H9 (cell line): ENCODE measurements around the gene DAD1. TPM values are rescaled to one million over a fixed set of nuclear protein-coding genes. Genes with fewer than 3 reads are reported as not detected.
"Not testable (repeated sequence)": the region's sequence is repeated elsewhere in the genome, so short reads cannot be mapped to it uniquely, and the experiment has no call there.

ENCODE experiments used
- DNase-seq: peaks from one replicate; pipeline ENCODE4 v3.0.0-alpha.2; 2017
- H2AFZ ChIP-seq: one replicate; pipeline ENCODE4 v1.6.1; 2013; ENCODE audit warnings: mild to moderate bottlenecking, low read length, control low read depth, moderate library complexity
- H2AK5ac ChIP-seq: 2 replicates; pipeline ENCODE4 v1.6.1; 2013; ENCODE audit warnings: low read length, control low read depth, mixed read lengths; ENCODE audit not compliant: insufficient read length
- H2BK120ac ChIP-seq: one replicate; pipeline ENCODE4 v1.6.1; 2013; ENCODE audit warnings: low read depth, mild to moderate bottlenecking, low read length, control low read depth, inconsistent platforms; ENCODE audit not compliant: poor library complexity, severe bottlenecking
- H2BK12ac ChIP-seq: 2 replicates; pipeline ENCODE4 v1.6.1; 2013; ENCODE audit warnings: low read length, control low read depth, mixed read lengths, low read depth; ENCODE audit not compliant: insufficient read length
- H2BK15ac ChIP-seq: 2 replicates; pipeline ENCODE4 v1.6.1; 2013; ENCODE audit warnings: low read depth, low read length, control low read depth
- H2BK20ac ChIP-seq: one replicate; pipeline ENCODE4 v1.6.1; 2013; ENCODE audit warnings: low read depth, mild to moderate bottlenecking, low read length, control low read depth, inconsistent platforms; ENCODE audit not compliant: poor library complexity, severe bottlenecking
- H2BK5ac ChIP-seq: 2 replicates; pipeline ENCODE4 v1.6.1; 2013; ENCODE audit warnings: low read length, control low read depth, mixed read lengths; ENCODE audit not compliant: insufficient read length
- H3K14ac ChIP-seq: 2 replicates; pipeline ENCODE4 v1.6.1; 2013; ENCODE audit warnings: low read length, control low read depth; ENCODE audit not compliant: insufficient read depth
- H3K18ac ChIP-seq: 2 replicates; pipeline ENCODE4 v1.6.1; 2013; ENCODE audit warnings: low read depth, mild to moderate bottlenecking, mixed read lengths, low read length, control low read depth; ENCODE audit not compliant: insufficient read length
- H3K23ac ChIP-seq: 2 replicates; pipeline ENCODE4 v1.6.1; 2013; ENCODE audit warnings: low read length, control low read depth, mixed read lengths, low read depth; ENCODE audit not compliant: insufficient read length
- H3K23me2 ChIP-seq: 2 replicates; pipeline ENCODE4 v1.6.1; 2013; ENCODE audit warnings: low read depth, mild to moderate bottlenecking, mixed read lengths, low read length, control low read depth; ENCODE audit not compliant: insufficient read length, poor library complexity, severe bottlenecking
- H3K27ac ChIP-seq: 2 replicates; pipeline ENCODE4 v1.5.1; 2013; ENCODE audit warnings: low read length, control low read depth, mixed read lengths, low read depth; ENCODE audit not compliant: insufficient read length
- H3K27me3 ChIP-seq: 2 replicates; pipeline ENCODE4 v1.6.1; 2013; ENCODE audit warnings: low read length, control low read depth, inconsistent platforms; ENCODE audit not compliant: insufficient read depth
- H3K4ac ChIP-seq: 2 replicates; pipeline ENCODE4 v1.6.1; 2013; ENCODE audit warnings: low read depth, mild to moderate bottlenecking, control low read depth, inconsistent platforms, low read length, moderate library complexity
- H3K4me1 ChIP-seq: 2 replicates; pipeline ENCODE4 v1.6.1; 2013; ENCODE audit warnings: low read length, control low read depth, inconsistent platforms; ENCODE audit not compliant: insufficient read depth
- H3K4me2 ChIP-seq: 2 replicates; pipeline ENCODE4 v1.6.1; 2013; ENCODE audit warnings: low read length, control low read depth, mixed read lengths; ENCODE audit not compliant: insufficient read length, insufficient read depth
- H3K56ac ChIP-seq: 2 replicates; pipeline ENCODE4 v1.6.1; 2013; ENCODE audit warnings: low read depth, mild to moderate bottlenecking, mixed read lengths, low read length, control low read depth; ENCODE audit not compliant: insufficient read length
- H3K79me1 ChIP-seq: 2 replicates; pipeline ENCODE4 v1.6.1; 2013; ENCODE audit warnings: low read depth, mild to moderate bottlenecking, moderate library complexity, low read length, control low read depth, inconsistent platforms; ENCODE audit not compliant: insufficient read depth, poor library complexity, severe bottlenecking
- H3K79me2 ChIP-seq: 2 replicates; pipeline ENCODE4 v1.6.1; 2013; ENCODE audit warnings: low read length, control low read depth, inconsistent platforms; ENCODE audit not compliant: insufficient read depth
- H3K9ac ChIP-seq: 2 replicates; pipeline ENCODE4 v1.6.1; 2013; ENCODE audit warnings: low read length, control low read depth, mixed read lengths; ENCODE audit not compliant: insufficient read length; ENCODE audit errors: extremely low read depth
- H3K9me3 ChIP-seq: one replicate; pipeline ENCODE4 v1.6.1; 2013; ENCODE audit warnings: low read depth, low read length, inconsistent platforms; ENCODE audit not compliant: control insufficient read depth
- H3T11ph ChIP-seq: one replicate; pipeline ENCODE4 v1.6.1; 2013; ENCODE audit warnings: mild to moderate bottlenecking, low read length, control low read depth, inconsistent platforms
- H4K20me1 ChIP-seq: one replicate; pipeline ENCODE4 v1.6.1; 2013; ENCODE audit not compliant: control insufficient read depth, insufficient read length, insufficient read depth
- H4K5ac ChIP-seq: 2 replicates; pipeline ENCODE4 v1.6.1; 2013; ENCODE audit warnings: low read depth, mild to moderate bottlenecking, mixed read lengths, low read length, control low read depth; ENCODE audit not compliant: insufficient read length
- H4K8ac ChIP-seq: replicated peaks from 2 replicates; pipeline ENCODE4 v1.6.1; 2013; ENCODE audit warnings: low read length, control low read depth, mixed read lengths, low read depth; ENCODE audit not compliant: insufficient read length
- H4K91ac ChIP-seq: 2 replicates; pipeline ENCODE4 v1.6.1; 2013; ENCODE audit warnings: low read depth, mild to moderate bottlenecking, moderate library complexity, mixed read lengths, low read length, control low read depth; ENCODE audit not compliant: insufficient read length
- H3K27ac Mint-ChIP-seq, 3 experiments: 2 replicates in 2 of 3; 3 replicates in 1 of 3; pipeline ENCODE4 v1.8.0; 2020 to 2021; ENCODE audit warnings: mixed read lengths in 3 of 3, mild to moderate bottlenecking in 1 of 3, moderate library complexity in 1 of 3
- H3K27me3 Mint-ChIP-seq: 2 replicates; pipeline ENCODE4 v1.8.0; 2021; ENCODE audit warnings: low read depth, mild to moderate bottlenecking, moderate library complexity, mixed read lengths
- H3K36me3 Mint-ChIP-seq, 3 experiments: 2 replicates in 2 of 3; 3 replicates in 1 of 3; pipeline ENCODE4 v1.8.0; 2020 to 2021; ENCODE audit warnings: low read depth in 3 of 3, mixed read lengths in 3 of 3; ENCODE audit not compliant: insufficient read depth in 1 of 3
- H3K4me1 Mint-ChIP-seq, 2 experiments: 2 replicates each; pipeline ENCODE4 v1.8.0; 2020; ENCODE audit warnings: mixed read lengths in 2 of 2
- H3K4me3 Mint-ChIP-seq, 2 experiments: 2 replicates in 1 of 2; 3 replicates in 1 of 2; pipeline ENCODE4 v1.8.0; 2020 to 2021; ENCODE audit warnings: mild to moderate bottlenecking in 2 of 2, mixed read lengths in 2 of 2, moderate library complexity in 1 of 2
- H3K9me3 Mint-ChIP-seq, 2 experiments: 2 replicates in 1 of 2; 3 replicates in 1 of 2; pipeline ENCODE4 v1.8.0; 2020; ENCODE audit warnings: mild to moderate bottlenecking in 2 of 2, mixed read lengths in 2 of 2, moderate library complexity in 1 of 2
- WGBS: extraction: QIAGEN DNeasy Blood & Tissue Kit; methylation state at CpG from one replicate; pipeline ENCODE4 v1.1.7; 2013; ENCODE audit warnings: missing lambda C conversion rate, low lambda C conversion rate, mixed read lengths; ENCODE audit not compliant: insufficient read length; ENCODE audit errors: extremely low coverage; 5-methylcytosine and 5-hydroxymethylcytosine counted together
- total RNA-seq: library from RNA; stranded (reverse); gene quantifications from 2 replicates; pipeline ENCODE4 v1.2.1, GENCODE V29; 2021

The DAD1 gene
- total RNA-seq, 1 experiment from 2014 or later = 127 TPM

- not testable (repeated sequence) for H3K27me3 Mint-ChIP-seq, H4K91ac ChIP-seq, H2AK5ac ChIP-seq, H3K56ac ChIP-seq, H3K27me3 ChIP-seq, H3K36me3 Mint-ChIP-seq, H3K4ac ChIP-seq, H3K27ac Mint-ChIP-seq, H3K4me2 ChIP-seq, H3K9me3 ChIP-seq, H3K79me1 ChIP-seq, H2BK5ac ChIP-seq, H3K4me1 ChIP-seq, H3K23ac ChIP-seq, H3K9ac ChIP-seq, DNase-seq, H4K5ac ChIP-seq, H4K8ac ChIP-seq, H2AFZ ChIP-seq, H2BK15ac ChIP-seq, H3K79me2 ChIP-seq, H3T11ph ChIP-seq, H3K18ac ChIP-seq, H3K14ac ChIP-seq, H2BK12ac ChIP-seq, H3K23me2 ChIP-seq, H4K20me1 ChIP-seq, H3K4me3 Mint-ChIP-seq, H2BK20ac ChIP-seq, H2BK120ac ChIP-seq, H3K9me3 Mint-ChIP-seq, H3K27ac ChIP-seq
- peaks cover 47 to 49% of the 10 kb centered on the region in 2 experiments for H3K4me1 Mint-ChIP-seq
- WGBS = no CpG with 5 or more reads among the region's 14 CpGs
Measured at GRCh38 chr14:22553861-22554497, 35.0 kb downstream of the DAD1 start.
